AG04449 (cell line): Measurements from ENCODE around the gene MED26.

Experiments
- CTCF ChIA-PET: fragments of 350-600 bp; formaldehyde crosslinking; extraction: SDS; loops from one replicate; lab custom pipeline; 2021; ENCODE audit warnings: antibody characterized with exemption; lab: Yijun Ruan, JAX
- POLR2A ChIA-PET: fragments of 400-600, 350-600 bp; formaldehyde crosslinking; extraction: SDS; loops from one replicate; lab custom pipeline; 2020; ENCODE audit warnings: antibody characterized with exemption, inconsistent platforms; lab: Yijun Ruan, JAX
- DNase-seq: peaks from one replicate; pipeline ENCODE4 v3.0.0-alpha.2; 2010; ENCODE audit warnings: low read depth, low spot score
- H3K4me3 ChIP-seq: 2 replicates; pipeline ENCODE4 v1.5.1; 2011; ENCODE audit warnings: low read depth, mild to moderate bottlenecking, control low read depth, low read length
- CTCF ChIP-seq: IDR thresholded peaks from one replicate; pipeline ENCODE4 v1.5.1; 2011; ENCODE audit warnings: mild to moderate bottlenecking, moderate library complexity, low read length, control low read depth, inconsistent platforms; ENCODE audit not compliant: insufficient read depth; ENCODE audit errors: missing control alignments

MED26 gene

GRCh38 chr19:16620018-16620417 is 8.0 kb downstream of the MED26 start:
- ChIA-PET POLR2A (no interaction called here), CTCF (no interaction called here)
- TF ChIP-seq CTCF: no peak
- no peak for DNase-seq
- no peak overlapping the region for H3K4me3 ChIP-seq

GRCh38 chr19:16619457-16619856 is 8.5 kb downstream of the MED26 start:
- ChIA-PET CTCF (no interaction called here), POLR2A (interaction anchor here (2.4 kb wide), 1 partner anchor 9 kb away, joined by 10 read pairs; the partner anchor contains the start of gene MED26)
- TF ChIP-seq CTCF: no peak
- H3K4me3 ChIP-seq: no peak overlapping the region
- DNase-seq: no peak

GRCh38 chr19:16618248-16618647 is 9.8 kb downstream of the MED26 start:
- no peak for DNase-seq
- ChIA-PET CTCF (no interaction called here), POLR2A (interaction anchor here (2.4 kb wide), 1 partner anchor 10 kb away, joined by 10 read pairs; the partner anchor contains the start of gene MED26)
- no peak for TF ChIP-seq CTCF
- H3K4me3 ChIP-seq: no peak overlapping the region

- no peak for DNase-seq
- no peak for TF ChIP-seq CTCF
- H3K4me3 ChIP-seq: no peak overlapping the region
- CTCF ChIA-PET: no interaction called here
- POLR2A ChIA-PET: no interaction called here
Measured at GRCh38 chr19:16615808-16616207, 12.2 kb downstream of the MED26 start.

- ChIA-PET POLR2A (interaction anchor here (1.0 kb wide), 1 partner anchor 13 kb away, joined by 4 read pairs; the partner anchor contains the start of gene MED26), CTCF (interaction anchor here (0.7 kb wide), 1 partner anchor 9 kb away, joined by 3 read pairs; no protein-coding TSS in a partner anchor)
- DNase-seq: no peak
- no peak for TF ChIP-seq CTCF
- no peak overlapping the region for H3K4me3 ChIP-seq
Measured at GRCh38 chr19:16614941-16615340, 13.1 kb downstream of the MED26 start.

- H3K4me3 ChIP-seq: no peak overlapping the region
- POLR2A ChIA-PET: no interaction called here
- CTCF ChIA-PET: interaction anchor here (0.7 to 1.3 kb wide), 2 partner anchors 9 to 11 kb away, joined by 3 read pairs; no protein-coding TSS in a partner anchor
- no peak for TF ChIP-seq CTCF
- no peak for DNase-seq
Measured at GRCh38 chr19:16613841-16614240, 14.2 kb downstream of the MED26 start.
